NCI-H2107 treated with DMSO at 0.1 percent for 48 hours (cell line): ENCODE data around the gene NPR2.

ENCODE experiments used
- DNase-seq: peaks from one replicate; lab custom pipeline; 2025; ENCODE audit not compliant: unreplicated experiment; lab: John Stamatoyannopoulos, UW

NPR2 gene

GRCh38 chr9:35763181-35763580, 28.2 kb upstream of the NPR2 start:
- no peak for DNase-seq

GRCh38 chr9:35763803-35764202, 27.6 kb upstream of the NPR2 start:
- no peak for DNase-seq

GRCh38 chr9:35766997-35767396, 24.4 kb upstream of the NPR2 start:
- no peak for DNase-seq

- DNase-seq, result no peak
These were observed 23.9 kb upstream of the NPR2 start for GRCh38 chr9:35767458-35767857.

GRCh38 chr9:35769763-35770162, 21.6 kb upstream of the NPR2 start:
- DNase-seq, result no peak

- DNase-seq, result no peak
These were observed 20.3 kb upstream of the NPR2 start for GRCh38 chr9:35771075-35771433.

GRCh38 chr9:35771534-35771933, 19.9 kb upstream of the NPR2 start:
- DNase-seq, result peak; percentile 41

GRCh38 chr9:35771943-35772342, 19.4 kb upstream of the NPR2 start:
- no peak for DNase-seq

GRCh38 chr9:35774907-35775635, 16.3 kb upstream of the NPR2 start:
- peak; percentile 40 for DNase-seq

- peak; percentile 92 for DNase-seq
These were observed 15.4 kb upstream of the NPR2 start for GRCh38 chr9:35776018-35776417.

GRCh38 chr9:35778496-35778895, 12.9 kb upstream of the NPR2 start:
- no peak for DNase-seq

- no peak for DNase-seq
These were observed 10.3 kb upstream of the NPR2 start for GRCh38 chr9:35781066-35781465.

GRCh38 chr9:35783418-35783817, 8.0 kb upstream of the NPR2 start:
- DNase-seq, result no peak

GRCh38 chr9:35789541-35789940, 1.9 kb upstream of the NPR2 start:
- peak; percentile 25 for DNase-seq

- no peak for DNase-seq
These were observed 1.4 kb upstream of the NPR2 start for GRCh38 chr9:35790025-35790384.

- peak; percentile 79 for DNase-seq
These were observed 750 bp upstream of the NPR2 start for GRCh38 chr9:35790385-35791296.

GRCh38 chr9:35792024-35792813, 828 bp downstream of the NPR2 start:
- DNase-seq, result no peak

GRCh38 chr9:35792826-35793225, 1.4 kb downstream of the NPR2 start:
- no peak for DNase-seq

GRCh38 chr9:35793461-35793860, 2.1 kb downstream of the NPR2 start:
- no peak for DNase-seq

- DNase-seq, result no peak
These were observed 4.3 kb downstream of the NPR2 start for GRCh38 chr9:35795695-35796094.

GRCh38 chr9:35797311-35798109, 6.1 kb downstream of the NPR2 start:
- no peak for DNase-seq
